Muscle of back (tissue), 11 donors: Measurements from ENCODE around the gene CEP290. TPM values are rescaled to one million over a fixed set of nuclear protein-coding genes. Genes with fewer than 3 reads are reported as not detected.
"Not testable (repeated sequence)": the region's sequence is repeated elsewhere in the genome, so short reads cannot be mapped to it uniquely, and the experiment has no call there.

Experiments used
- DNase-seq, 3 donors: peaks; one replicate each; pipeline versions ENCODE4 v3.0.0 to v3.0.0-alpha.2; 2013
- polyA plus RNA-seq, 10 donors: library from polyadenylated mRNA; unstranded; fragments of 120-200 nt; gene quantifications; one replicate each; pipeline ENCODE4 v1.2.1, GENCODE V29; 2013; ENCODE audit not compliant: insufficient read length in 10 of 10

The CEP290 gene
- polyA plus RNA-seq, 10 donors: 9.7 to 18.4 (median 14.8) TPM

DNA sequence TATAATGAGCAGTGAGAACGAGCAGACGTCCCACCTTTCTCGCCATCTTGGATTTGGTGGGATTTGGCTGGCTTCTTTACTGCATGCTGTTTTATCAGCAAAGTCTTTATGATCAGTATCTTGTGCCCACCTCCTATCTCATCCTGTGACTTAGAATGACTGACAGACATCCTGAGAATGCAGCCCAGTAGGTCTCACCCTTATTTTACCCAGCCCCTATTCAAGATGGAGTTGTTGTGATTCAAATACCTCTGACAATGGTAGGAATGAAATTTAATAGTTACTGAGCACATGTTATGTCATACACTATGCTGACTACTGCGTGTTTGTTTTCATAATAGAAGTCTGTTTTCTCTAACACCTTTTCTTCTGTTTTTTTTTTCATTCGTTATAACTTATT is 2.1 kb upstream of the CEP290 start:
- DNase-seq: no peak

DNA sequence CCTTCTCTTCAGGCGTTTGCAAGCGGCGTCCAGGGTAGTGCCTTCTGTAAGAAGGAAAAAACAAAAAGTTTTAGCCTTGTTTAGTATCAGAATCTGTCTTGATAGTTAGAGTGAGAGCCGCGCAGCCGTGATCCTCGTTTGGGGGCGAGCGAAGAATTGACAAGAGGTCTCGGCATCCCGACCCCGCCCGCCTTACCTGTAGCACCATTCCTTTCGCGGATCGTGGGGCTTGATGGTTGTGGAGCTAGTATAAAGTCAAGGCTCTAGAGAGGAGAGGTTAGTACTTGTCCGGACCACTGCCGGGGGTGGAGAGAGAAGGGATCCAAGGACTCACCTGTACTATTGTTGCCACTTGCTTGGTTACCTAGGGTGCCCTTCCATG is 713 bp upstream of the CEP290 start:
- DNase-seq: no peak

DNA sequence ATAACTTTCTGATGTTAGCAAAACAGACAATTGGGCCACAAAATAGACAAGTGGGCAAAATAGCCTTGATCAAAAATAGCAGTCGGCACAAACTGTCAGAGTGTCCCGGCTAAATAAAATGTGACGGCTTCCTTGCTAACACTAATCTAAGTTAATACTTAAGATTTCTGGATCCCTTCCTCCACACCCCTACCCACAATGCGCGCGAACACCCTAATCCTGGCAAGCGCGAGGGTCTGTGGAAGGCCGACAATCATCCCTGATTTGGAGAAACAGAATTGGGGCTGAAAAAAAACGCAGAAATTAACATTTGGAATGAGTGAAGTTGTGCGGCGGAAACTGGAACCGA is 489 bp downstream of the CEP290 start:
- no peak for DNase-seq

DNA sequence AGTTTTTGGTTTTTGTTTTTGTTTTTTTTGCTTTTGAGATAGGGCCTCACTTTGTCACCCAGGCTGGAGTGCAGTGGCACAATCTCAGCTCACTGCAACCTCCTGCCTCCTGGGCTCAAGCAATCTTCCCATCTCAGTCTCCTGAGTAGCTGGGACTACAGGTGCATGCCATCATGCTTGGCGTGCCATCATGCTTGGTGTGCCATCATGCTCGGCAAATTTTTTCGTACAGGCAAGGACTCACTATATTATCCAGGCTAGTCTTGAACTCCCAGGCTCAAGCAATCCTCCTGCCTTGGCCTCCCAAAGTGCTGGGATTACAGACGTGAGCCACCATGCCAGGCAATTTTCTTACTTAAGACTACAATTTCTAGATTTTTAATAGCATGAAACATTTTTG is 2.2 kb downstream of the CEP290 start:
- not testable (repeated sequence) for DNase-seq

DNA sequence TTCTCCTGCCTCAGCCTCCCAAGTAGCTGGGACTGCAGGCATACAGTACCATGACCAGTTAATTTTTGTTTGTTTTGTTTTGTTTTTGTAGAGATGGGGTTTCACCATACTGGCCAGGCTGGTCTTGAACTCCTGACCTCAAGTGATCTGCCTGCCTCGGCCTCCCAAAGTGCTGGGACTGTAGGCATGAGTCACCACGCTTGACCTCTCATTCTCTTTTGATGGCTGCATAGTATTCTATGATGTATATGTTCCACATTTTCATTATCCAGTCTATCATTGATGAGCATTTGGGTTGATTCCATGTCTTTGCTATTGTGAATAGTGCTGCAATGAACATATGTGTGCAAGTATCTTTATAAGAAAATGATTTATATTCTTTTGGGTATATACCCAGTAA is 8.7 kb downstream of the CEP290 start:
- DNase-seq: not testable (repeated sequence)

DNA sequence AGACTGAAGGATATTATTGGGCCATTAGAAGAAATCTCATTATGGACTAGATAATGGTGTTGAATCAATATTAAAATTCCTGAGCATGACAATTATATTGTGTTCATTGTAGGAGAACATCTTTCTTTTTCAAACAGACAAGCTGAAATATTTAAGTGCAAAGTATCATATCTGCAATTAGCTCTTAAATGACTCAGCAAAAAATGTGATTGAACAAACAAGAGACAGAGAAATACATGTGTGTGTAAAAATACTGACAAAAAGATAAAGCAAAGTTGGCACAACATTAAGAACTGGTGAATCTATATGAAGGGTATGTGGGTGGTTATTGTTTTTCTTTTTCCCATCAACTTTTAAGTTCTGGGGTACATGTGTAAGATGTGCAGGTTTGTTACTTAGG is 9.5 kb downstream of the CEP290 start:
- DNase-seq: no peak

DNA sequence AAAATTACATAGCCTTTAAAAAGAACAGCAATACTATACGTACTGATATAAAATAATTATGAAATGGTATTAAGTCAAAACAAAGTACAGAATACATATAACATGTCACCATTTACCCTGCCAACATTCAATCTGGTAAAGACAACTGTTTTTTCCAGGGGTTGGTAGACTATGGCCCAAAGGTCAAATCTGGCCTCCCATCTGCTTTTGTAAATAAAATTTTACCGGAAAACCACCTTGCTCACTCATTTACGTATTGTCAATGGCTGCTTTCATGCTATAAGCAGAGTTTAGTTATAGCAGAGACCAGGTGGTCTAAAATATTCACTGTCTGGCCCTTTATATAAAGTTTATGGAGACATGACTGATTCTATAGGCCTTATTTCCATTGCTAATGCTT is 14.0 kb downstream of the CEP290 start:
- DNase-seq: no peak

DNA sequence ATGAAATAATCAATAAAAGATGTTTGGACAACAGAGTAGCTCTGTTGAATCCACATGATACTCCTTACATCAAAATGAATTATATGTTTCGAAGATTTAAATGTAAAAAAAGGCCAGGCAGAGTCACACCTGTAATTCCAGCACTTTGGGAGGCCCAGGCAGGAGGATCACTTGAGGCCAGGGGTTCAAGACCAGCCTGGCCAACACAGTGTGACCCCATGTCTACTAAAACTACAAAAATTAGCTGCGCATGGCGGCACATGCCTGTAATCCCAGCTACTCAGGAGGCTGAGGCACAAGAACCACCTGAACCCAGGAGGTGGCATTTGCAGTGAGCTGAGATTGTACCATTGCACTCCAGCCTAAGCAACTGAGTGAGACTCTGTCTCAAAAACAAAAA is 14.8 kb downstream of the CEP290 start:
- DNase-seq: no peak

DNA sequence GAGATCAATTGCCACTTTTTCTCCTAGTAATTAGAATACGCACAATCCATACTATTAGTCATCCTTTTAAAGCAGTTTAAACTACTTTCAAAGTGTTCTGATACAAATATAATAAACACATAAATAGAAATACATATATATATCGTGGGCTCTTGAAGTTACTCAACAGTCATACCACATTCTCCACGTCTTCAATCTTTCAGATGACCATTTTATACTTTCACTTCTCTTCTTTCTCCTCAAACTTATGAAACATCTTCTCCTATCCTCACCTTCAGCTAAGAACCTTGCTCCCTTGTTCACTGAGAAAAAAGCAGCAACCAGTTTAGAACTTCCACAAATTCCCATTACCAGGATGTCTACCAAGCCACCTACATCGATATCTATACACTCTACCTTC is 19.2 kb downstream of the CEP290 start:
- no peak for DNase-seq

DNA sequence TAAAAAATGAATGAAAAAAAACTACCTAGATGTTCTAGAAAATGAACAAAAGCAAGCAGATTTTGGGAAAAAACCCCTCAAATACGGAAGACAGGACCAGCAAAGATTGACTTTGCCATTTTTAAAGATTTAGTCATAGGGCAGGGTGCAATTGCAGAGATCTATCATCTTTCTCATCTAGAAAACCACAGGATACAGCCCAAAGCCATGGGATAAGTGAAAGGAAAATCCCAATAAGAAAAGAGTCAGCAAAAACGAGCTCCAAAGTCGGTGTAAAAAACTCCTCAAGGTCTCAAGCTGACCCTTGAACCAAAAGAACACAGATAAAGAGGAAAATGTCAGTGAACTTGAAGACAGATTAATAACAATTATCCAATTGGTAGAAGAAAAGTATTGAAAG is 28.0 kb downstream of the CEP290 start:
- peak in 1 of 3 donors; percentile 1 for DNase-seq

DNA sequence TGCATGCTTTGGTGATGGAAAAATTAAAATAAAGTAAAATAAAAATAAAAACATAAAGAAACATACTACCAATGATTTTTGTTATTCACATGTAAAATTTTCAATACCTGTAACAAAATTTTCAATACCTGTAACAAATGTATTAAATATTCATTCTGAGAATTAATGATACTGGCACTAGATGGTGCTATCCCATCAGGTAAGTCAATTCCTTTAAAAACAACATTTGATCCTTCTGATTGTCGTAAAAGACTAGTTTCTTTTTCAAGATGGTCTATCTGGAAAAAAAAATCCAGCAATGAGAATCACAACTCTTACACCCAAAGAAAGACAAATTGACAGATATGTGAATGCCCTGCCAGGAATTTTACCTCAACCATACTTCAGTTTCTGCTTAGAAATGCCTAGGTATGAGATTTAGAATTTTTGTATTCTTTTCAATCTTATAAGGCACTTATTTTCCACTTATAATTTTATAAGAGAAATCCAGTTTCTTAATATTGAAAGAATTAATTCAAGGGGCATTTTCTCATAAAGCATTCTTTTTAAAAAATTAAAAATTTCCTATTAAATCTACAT is 30.7 kb downstream of the CEP290 start:
- DNase-seq: peak; percentile 10 to 38 (median 28)

DNA sequence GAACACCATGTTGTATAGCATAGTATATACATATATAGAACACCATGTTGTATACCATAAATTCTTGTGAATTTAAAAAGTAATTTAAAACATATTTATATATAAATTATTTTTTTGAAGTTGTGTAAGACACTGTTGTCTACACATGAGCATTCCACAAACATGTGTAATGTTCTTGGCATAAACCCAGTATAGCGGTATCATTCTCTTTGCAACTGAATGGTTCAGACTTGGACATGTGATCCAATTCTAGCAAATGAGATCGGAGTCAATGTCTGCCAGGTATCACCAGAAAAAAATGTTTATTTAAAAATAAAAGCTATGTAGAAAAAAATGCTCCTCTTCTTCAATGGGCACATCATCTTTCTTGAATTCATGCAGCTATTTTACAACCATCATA is 33.9 kb downstream of the CEP290 start:
- no peak for DNase-seq

DNA sequence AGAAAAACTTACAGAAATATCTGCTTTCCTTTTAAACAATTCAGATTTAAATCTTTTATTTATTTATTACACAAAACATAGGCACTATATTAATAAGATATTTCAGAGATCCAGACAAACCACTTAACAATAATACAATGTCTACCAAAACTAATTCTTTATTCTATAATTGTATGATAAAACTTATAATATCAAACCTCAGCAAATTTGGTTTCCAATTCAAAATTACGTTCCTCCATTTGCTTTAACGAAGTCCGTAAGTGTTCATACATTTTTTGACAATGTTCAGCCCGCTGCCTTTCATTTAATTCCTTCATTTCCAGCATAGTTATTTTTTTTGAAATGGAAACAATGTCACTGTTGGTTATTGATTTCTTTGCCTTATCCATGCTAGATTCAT is 48.3 kb downstream of the CEP290 start:
- no peak for DNase-seq

DNA sequence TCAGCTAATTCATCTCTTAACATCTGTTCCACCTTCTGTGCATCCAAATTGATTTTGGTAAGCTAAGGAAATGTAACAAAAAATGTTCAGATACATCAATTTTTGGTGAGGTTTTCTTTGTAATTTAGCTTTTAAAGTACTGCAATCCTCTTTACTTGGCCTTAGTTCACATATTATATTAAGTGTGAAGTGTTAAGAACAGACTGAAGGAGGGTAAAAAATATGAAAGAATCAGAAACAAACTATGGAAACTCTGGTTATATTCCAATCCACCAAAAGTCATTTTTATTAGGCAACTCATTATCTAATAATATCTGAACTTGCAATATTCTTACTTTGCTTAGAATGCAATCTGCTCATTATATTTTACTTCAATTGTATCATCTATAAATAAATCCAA is 49.1 kb downstream of the CEP290 start:
- DNase-seq: no peak

DNA sequence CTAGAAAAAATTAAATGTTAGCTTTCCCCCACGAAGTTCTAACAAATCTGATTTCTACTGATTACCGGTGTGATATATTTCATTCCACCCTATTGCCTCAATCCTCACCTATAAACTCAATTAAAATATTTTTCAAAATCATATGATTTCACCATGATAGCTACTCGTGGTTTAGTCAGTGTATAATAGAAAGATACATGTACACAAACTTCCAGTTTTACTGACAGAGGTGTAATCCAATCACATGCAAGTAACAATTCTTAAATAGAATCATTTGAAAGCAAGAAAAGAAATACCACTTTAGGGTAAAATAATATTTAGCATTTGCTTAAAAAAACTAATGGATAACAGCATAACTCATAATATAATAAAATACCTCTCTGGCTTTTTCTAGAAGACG is 57.7 kb downstream of the CEP290 start:
- DNase-seq: no peak

DNA sequence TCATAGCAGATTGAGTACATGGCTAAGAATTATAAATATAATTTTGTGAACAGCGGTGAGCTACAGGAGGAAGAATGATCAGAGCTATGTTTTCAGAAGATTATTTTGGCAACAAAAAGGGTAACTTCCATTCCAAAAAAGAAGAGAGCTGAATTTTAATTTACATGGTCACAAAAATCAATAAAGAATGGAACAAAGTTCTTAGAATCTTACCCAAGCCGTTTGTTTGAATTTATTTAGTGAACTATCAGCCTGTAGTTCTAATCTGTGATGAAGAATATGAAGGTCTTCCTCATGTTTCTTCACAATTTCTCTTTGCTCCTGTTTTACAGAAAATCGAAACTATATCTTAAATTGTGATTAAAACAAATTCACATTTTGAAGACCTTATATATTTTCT is 58.3 kb downstream of the CEP290 start:
- DNase-seq: no peak

DNA sequence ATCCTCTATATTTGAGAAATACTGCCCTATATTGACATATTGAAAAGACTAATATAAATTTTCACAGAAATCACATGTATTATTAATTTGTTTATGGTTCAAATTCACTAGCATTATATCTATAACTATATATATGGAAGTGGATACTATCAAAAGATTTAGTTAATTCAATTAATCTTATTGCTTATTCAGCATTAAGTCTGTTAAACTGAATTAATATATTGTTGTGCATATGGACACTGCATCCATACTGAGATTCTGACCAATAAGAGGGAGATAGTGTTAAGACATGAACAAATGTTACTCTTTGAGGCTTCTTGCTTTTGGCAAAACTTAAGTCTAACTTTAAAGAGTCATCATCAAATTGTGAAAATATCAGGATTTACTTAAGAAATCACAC is 60.6 kb downstream of the CEP290 start:
- DNase-seq: no peak

DNA sequence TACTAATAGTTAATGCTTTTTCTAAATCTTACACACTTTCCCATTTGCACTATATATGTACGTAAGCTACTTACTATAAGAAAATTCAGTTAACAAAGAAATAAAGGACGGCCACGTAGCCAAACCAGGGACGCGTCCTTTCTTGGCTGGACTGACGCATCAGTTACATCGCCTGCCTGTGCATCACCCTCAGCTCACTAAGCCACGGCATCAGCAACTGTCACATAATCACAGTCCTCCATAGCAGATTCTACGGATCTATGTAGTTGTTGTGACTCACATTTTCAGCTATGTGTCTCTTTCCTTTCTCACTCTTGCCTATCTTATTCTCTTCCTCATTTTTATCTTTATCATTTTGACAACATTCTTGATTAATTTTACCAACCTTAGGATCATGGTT is 74.6 kb downstream of the CEP290 start:
- no peak for DNase-seq

DNA sequence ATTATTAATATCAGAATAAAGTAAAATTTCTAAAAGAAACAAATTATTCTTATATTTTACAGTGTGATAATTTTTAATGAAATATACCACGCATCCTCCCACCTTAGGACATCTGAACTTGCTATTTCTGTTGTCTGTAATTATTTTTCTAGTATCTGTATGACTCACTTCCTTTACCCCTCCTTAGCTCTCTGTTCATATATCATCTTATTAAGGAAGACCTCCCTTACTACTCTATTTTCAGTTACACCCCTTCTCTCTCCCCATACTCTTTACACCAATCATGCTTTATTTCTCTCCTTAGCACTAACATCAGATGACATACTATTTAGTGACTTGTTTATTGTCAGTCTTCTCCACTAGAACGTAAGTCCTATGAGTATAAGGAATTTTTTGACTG is 78.5 kb downstream of the CEP290 start:
- no peak for DNase-seq

DNA sequence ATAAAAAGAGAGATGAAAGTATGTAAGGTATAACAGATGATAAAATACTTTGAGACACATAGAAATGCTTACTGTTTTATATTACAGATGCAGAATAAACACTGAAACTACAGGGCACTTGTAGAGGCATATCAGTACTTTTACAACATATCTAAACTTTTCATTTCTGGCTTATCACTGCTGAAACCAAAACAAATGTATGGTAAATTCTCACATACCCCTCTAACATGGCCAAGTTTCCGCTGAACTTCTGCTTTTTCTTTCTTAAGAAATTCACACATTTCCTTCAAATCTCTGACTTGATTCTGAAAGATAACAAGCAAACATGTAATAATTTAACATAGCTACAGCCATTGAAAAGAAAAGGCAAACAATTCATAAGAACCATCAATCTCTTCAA is 79.4 kb downstream of the CEP290 start:
- no peak for DNase-seq

DNA sequence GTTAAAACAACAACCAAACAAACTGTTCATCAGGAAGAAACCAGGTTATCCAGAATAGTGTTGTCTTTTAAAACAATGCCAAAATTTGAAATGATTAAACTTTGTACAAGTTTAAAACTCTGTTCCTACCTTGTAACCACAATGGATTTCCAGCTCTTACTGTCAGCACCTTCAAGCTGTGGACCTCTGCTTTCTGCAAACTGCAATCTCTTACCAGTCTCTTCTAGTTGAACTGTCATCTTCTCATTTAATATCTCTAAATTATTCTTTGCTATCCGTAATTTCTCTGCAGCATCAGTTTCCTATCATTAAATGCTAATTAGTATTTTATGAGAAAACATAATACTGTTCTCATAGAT is 83.2 kb downstream of the CEP290 start:
- no peak for DNase-seq

DNA sequence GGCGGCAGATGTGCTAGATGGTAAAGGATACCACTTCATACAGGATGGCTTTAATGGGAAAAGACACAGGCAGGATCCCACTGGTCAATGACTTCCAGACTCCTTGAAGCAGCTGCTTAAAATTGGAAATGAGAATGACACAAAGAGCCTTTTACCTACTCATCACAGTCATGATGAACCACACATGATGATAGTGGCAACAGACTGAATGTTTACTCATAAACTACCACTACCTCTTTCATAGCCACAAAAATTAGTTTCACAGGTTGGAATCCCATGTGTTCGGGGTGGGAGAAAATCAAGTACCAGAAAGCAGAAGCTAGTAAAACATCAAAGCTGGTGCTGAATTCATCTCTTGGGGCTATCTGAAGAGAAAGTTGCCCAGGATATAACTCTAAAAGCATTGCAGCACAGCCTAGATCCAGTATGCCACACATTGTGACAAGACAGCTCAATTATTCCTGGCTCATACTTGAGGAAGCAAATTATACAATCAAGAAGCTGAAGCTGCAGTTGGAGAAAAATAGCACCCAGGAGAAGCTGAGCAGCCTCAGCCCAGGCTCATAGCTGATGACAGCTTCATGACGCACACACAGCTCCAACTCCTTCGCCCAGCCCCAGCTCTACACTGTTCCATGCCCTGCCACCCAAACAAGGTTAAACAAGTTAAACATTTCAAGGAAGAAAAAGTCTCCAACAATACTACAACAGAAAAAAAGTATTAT is 83.7 kb downstream of the CEP290 start:
- DNase-seq: no peak

DNA sequence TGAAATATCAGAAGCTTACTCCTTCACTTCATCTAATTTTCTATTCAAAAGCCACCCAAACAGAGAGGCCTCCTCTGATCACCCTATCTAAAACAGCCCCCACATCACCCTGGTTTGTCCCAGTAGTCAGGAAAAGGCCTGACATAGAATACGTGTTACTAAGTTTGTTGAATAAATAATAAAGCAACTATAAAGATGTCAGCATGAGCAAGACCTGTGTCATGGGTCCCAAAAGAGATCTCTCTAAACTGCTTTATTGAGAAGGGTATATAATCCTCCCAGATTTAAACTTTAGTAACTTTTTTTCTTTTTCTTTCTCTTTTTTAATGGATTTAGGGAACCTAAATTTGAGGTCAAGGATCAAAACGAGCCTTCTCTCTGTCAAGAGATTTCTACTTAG is 85.3 kb downstream of the CEP290 start:
- no peak for DNase-seq

DNA sequence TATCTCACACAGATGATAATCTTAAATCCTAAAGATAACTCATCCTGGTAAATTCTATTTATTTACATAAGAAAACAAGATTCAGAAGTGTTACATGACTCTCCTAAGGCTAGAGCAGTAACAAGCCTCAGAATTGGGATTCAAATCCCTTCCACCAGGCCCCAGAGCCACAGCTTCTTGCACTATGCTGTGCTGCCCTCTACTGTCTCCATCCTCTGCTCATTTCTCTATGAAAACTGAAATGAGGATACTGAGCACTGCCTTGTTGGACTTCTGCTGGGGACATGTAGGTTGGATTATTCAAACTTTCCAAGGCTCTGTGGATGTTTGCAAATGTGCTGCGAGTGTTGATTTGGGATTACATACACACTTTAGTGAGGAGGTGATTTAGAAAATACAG is 89.2 kb downstream of the CEP290 start:
- DNase-seq: peak in 1 of 3 donors; percentile 12
